H1 (cell line): ENCODE results near the gene RITA1. TPM values are rescaled to one million over a fixed set of nuclear protein-coding genes. Genes with fewer than 3 reads are reported as not detected.

Experiments
- CTCF ChIA-PET: fragments of 300-600 bp; sonication (Branson Sonifier 250); formaldehyde crosslinking; loops from one replicate; lab custom pipeline; 2021; ENCODE audit not compliant: partially characterized antibody; lab: Charles Lee
- POLR2A ChIA-PET: fragments of 300-600 bp; sonication (Branson Sonifier 250); formaldehyde crosslinking; loops from one replicate; lab custom pipeline; 2021; ENCODE audit warnings: inconsistent platforms; ENCODE audit not compliant: partially characterized antibody; lab: Charles Lee
- DNase-seq, 2 experiments: peaks; one replicate each; pipeline versions ENCODE4 v3.0.0 to v3.0.0-alpha.2; 2010 to 2022; ENCODE audit warnings: low spot score in 2 of 2, low read depth in 1 of 2, mixed read lengths in 1 of 2
- FAIRE-seq: peaks from 2 replicates; lab custom pipeline; 2011; peaks lifted over from hg19 to GRCh38; lab: Jason Lieb, UNC
- H2AFZ ChIP-seq: 2 replicates; pipeline ENCODE4 v1.8.1; 2012; ENCODE audit warnings: low read length, inconsistent platforms
- H2AK5ac ChIP-seq: 2 replicates; pipeline ENCODE4 v1.6.1; 2013; ENCODE audit warnings: low read depth, low read length
- H2BK120ac ChIP-seq: replicated peaks from 2 replicates; pipeline ENCODE3; 2013; ENCODE audit warnings: low read depth, low read length, inconsistent platforms
- H2BK12ac ChIP-seq: 2 replicates; pipeline ENCODE4 v1.6.1; 2013; ENCODE audit warnings: low read depth, low read length
- H2BK15ac ChIP-seq: 2 replicates; pipeline ENCODE4 v1.6.1; 2013; ENCODE audit warnings: low read length
- H2BK20ac ChIP-seq: 2 replicates; pipeline ENCODE4 v1.6.1; 2013; ENCODE audit warnings: low read length
- H2BK5ac ChIP-seq: 2 replicates; pipeline ENCODE4 v1.6.1; 2013; ENCODE audit warnings: low read depth, low read length
- H3K14ac ChIP-seq: 2 replicates; pipeline ENCODE4 v1.6.1; 2013; ENCODE audit warnings: inconsistent platforms; ENCODE audit not compliant: insufficient read length
- H3K18ac ChIP-seq: 2 replicates; pipeline ENCODE4 v1.6.1; 2013; ENCODE audit warnings: low read length; ENCODE audit errors: extremely low read depth
- H3K23ac ChIP-seq: 2 replicates; pipeline ENCODE4 v1.6.1; 2013; ENCODE audit warnings: inconsistent platforms; ENCODE audit not compliant: insufficient read length
- H3K23me2 ChIP-seq: 2 replicates; pipeline ENCODE4 v1.6.1; 2013; ENCODE audit warnings: low read depth, low read length
- H3K27ac ChIP-seq: 2 replicates; pipeline ENCODE4 v1.6.1; 2011; ENCODE audit warnings: low read depth, low read length, inconsistent platforms
- H3K27me3 ChIP-seq, 4 experiments: replicated peaks in 1 of 4; 1 replicate in 1 of 4; 2 replicates in 3 of 4; pipeline versions ENCODE4 v1.6.1 to v1.8.1; 2011 to 2013; ENCODE audit warnings: low read length in 3 of 4, mild to moderate bottlenecking in 3 of 4, inconsistent platforms in 2 of 4, mixed read lengths in 2 of 4, moderate library complexity in 1 of 4; ENCODE audit not compliant: control insufficient read depth in 3 of 4, insufficient read depth in 3 of 4; ENCODE audit errors: extremely low read depth in 1 of 4
- H3K36me3 ChIP-seq, 4 experiments: 2 replicates each; pipeline versions ENCODE4 v1.6.1 to v1.8.1; 2011 to 2013; ENCODE audit warnings: mild to moderate bottlenecking in 4 of 4, low read length in 3 of 4, moderate library complexity in 2 of 4, control low read depth in 1 of 4, inconsistent platforms in 1 of 4; ENCODE audit not compliant: insufficient read depth in 4 of 4, control insufficient read depth in 2 of 4
- H3K4ac ChIP-seq: replicated peaks from 2 replicates; pipeline ENCODE3; 2013; ENCODE audit warnings: low read length, low read depth, mixed read lengths, inconsistent platforms; ENCODE audit not compliant: insufficient read length
- H3K4me1 ChIP-seq, 4 experiments: replicated peaks in 1 of 4; 1 replicate in 1 of 4; 2 replicates in 3 of 4; pipeline versions ENCODE4 v1.6.1 to v1.8.1; 2011 to 2013; ENCODE audit warnings: low read length in 3 of 4, inconsistent platforms in 2 of 4, mixed read lengths in 1 of 4; ENCODE audit not compliant: insufficient read depth in 4 of 4, control insufficient read depth in 3 of 4
- H3K4me2 ChIP-seq, 2 experiments: 2 replicates each; pipeline versions ENCODE4 v1.6.1 to v1.8.1; 2011 to 2013; ENCODE audit warnings: low read depth in 2 of 2, low read length in 2 of 2, control low read depth in 1 of 2, inconsistent platforms in 1 of 2, mild to moderate bottlenecking in 1 of 2; ENCODE audit not compliant: insufficient read depth in 1 of 2
- H3K4me3 ChIP-seq, 4 experiments: fragments of 200-600, 300-600 bp in 1 of 4; sonication (generic), shearing (Covaris generic), sonication (Bioruptor Twin) in 1 of 4; 2 replicates each; pipeline versions ENCODE4 v1.5.1 to v1.8.1; 2011 to 2016; ENCODE audit warnings: low read length in 4 of 4, low read depth in 3 of 4, control low read depth in 2 of 4, inconsistent platforms in 2 of 4, mild to moderate bottlenecking in 2 of 4, mixed read lengths in 1 of 4, moderate library complexity in 1 of 4; ENCODE audit not compliant: insufficient read depth in 2 of 4; ENCODE audit errors: extremely low read depth in 1 of 4
- H3K56ac ChIP-seq: replicated peaks from 2 replicates; pipeline ENCODE3; 2013; ENCODE audit warnings: low read depth, mild to moderate bottlenecking, mixed read lengths, low read length, inconsistent platforms; ENCODE audit not compliant: insufficient read length
- H3K79me1 ChIP-seq: 2 replicates; pipeline ENCODE4 v1.6.1; 2013; ENCODE audit warnings: low read depth, low read length, control low read depth
- H3K79me2 ChIP-seq, 2 experiments: 2 replicates each; pipeline versions ENCODE4 v1.6.1 to v1.8.1; 2012 to 2013; ENCODE audit warnings: low read length in 2 of 2, mild to moderate bottlenecking in 2 of 2, inconsistent platforms in 1 of 2; ENCODE audit not compliant: insufficient read depth in 2 of 2, control insufficient read depth in 1 of 2
- H3K9ac ChIP-seq, 4 experiments: replicated peaks in 1 of 4; 1 replicate in 1 of 4; 2 replicates in 3 of 4; pipeline versions ENCODE4 v1.6.1 to v1.8.1; 2011 to 2013; ENCODE audit warnings: low read depth in 3 of 4, low read length in 3 of 4, control low read depth in 2 of 4, mild to moderate bottlenecking in 2 of 4, moderate library complexity in 2 of 4, inconsistent platforms in 1 of 4; ENCODE audit errors: extremely low read depth in 1 of 4
- H3K9me3 ChIP-seq, 2 experiments: 2 replicates each; pipeline versions ENCODE4 v1.6.1 to v1.8.1; 2012 to 2013; ENCODE audit warnings: mild to moderate bottlenecking in 2 of 2, moderate library complexity in 2 of 2, control low read depth in 1 of 2, inconsistent platforms in 1 of 2, low read depth in 1 of 2, low read length in 1 of 2, mixed read lengths in 1 of 2; ENCODE audit not compliant: insufficient read depth in 2 of 2
- H4K20me1 ChIP-seq, 2 experiments: replicated peaks in 1 of 2; 2 replicates each; pipeline versions ENCODE3 to v1.8.1; 2011 to 2013; ENCODE audit warnings: inconsistent platforms in 2 of 2, low read length in 2 of 2, mild to moderate bottlenecking in 1 of 2; ENCODE audit not compliant: insufficient read depth in 2 of 2, control insufficient read depth in 1 of 2
- H4K5ac ChIP-seq: 2 replicates; pipeline ENCODE4 v1.6.1; 2013; ENCODE audit warnings: low read length, low read depth, mixed read lengths, inconsistent platforms; ENCODE audit not compliant: insufficient read length
- H4K8ac ChIP-seq: 2 replicates; pipeline ENCODE4 v1.8.0; 2013; ENCODE audit warnings: mild to moderate bottlenecking, moderate library complexity, low read length, inconsistent platforms; ENCODE audit not compliant: insufficient read depth; ENCODE audit errors: extremely low read depth
- H4K91ac ChIP-seq: replicated peaks from 2 replicates; pipeline ENCODE3; 2013; ENCODE audit warnings: low read length, mixed read lengths, inconsistent platforms; ENCODE audit not compliant: insufficient read length
- CBX8 ChIP-seq: fragments of 300-800, 300-1000 bp; sonication (generic); IDR thresholded peaks from 2 replicates; pipeline ENCODE4 v1.7.1; 2016; ENCODE audit warnings: low read depth, low read length, borderline replicate concordance
- HDAC6 ChIP-seq: IDR thresholded peaks from one replicate; pipeline ENCODE4 v1.7.1; 2012; ENCODE audit warnings: low read depth, mild to moderate bottlenecking, inconsistent platforms, low read length, moderate library complexity
- JUN ChIP-seq: IDR thresholded peaks from 2 replicates; pipeline ENCODE4 v1.6.1; 2011; ENCODE audit warnings: low read depth, mild to moderate bottlenecking, improper control_type of control experiment, low read length
- RBBP5 ChIP-seq: IDR thresholded peaks from 2 replicates; pipeline ENCODE4 v1.7.1; 2012; ENCODE audit warnings: low read depth, mild to moderate bottlenecking, inconsistent platforms, low read length, moderate library complexity, borderline replicate concordance
- RNF2 ChIP-seq: fragments of 200-900, 300-1000 bp; sonication (generic); IDR thresholded peaks from 2 replicates; pipeline ENCODE4 v1.7.1; 2016; ENCODE audit warnings: borderline replicate concordance, low read depth, mild to moderate bottlenecking, antibody characterized with exemption, low read length; ENCODE audit not compliant: poor library complexity, severe bottlenecking; ENCODE audit errors: missing control alignments
- SAP30 ChIP-seq: fragments of 300-600 bp; sonication (generic); IDR thresholded peaks from 2 replicates; pipeline ENCODE4 v1.7.1; 2012; ENCODE audit warnings: low read length, moderate library complexity, mild to moderate bottlenecking, inconsistent platforms; ENCODE audit not compliant: insufficient read depth, insufficient replicate concordance
- SIX5 ChIP-seq: IDR thresholded peaks from 2 replicates; pipeline ENCODE4 v1.6.1; 2011; ENCODE audit warnings: mild to moderate bottlenecking, low read depth, low read length
- ZNF274 ChIP-seq: IDR thresholded peaks from 2 replicates; pipeline ENCODE4 v1.7.0; 2012; ENCODE audit warnings: low read length, borderline replicate concordance; ENCODE audit errors: extremely low read depth
- WGBS, 2 experiments: shearing (Covaris generic) in 1 of 2; methylation state at CpG; one replicate each; pipeline versions ENCODE4 v1.1.6 to v1.1.7; 2013 to 2015; ENCODE audit warnings: low lambda C conversion rate in 2 of 2, mixed read lengths in 2 of 2, inconsistent platforms in 1 of 2, low coverage in 1 of 2, missing lambda C conversion rate in 1 of 2; ENCODE audit not compliant: insufficient replicate concordance in 2 of 2, insufficient coverage in 1 of 2, insufficient read length in 1 of 2; ENCODE audit errors: extremely low coverage in 1 of 2, missing lambda C conversion rate in 1 of 2; 5-methylcytosine and 5-hydroxymethylcytosine counted together
- polyA plus RNA-seq, 7 experiments: library from polyadenylated mRNA; depleted of rRNA in 3 of 7; stranded (reverse) in 5 of 7; unstranded in 2 of 7; fragments of >200 nt in 5 of 7; fragments of 200-250 nt in 2 of 7; gene quantifications; 1 replicate in 5 of 7; 2 replicates in 1 of 7; 4 replicates in 1 of 7; pipeline versions ENCODE4 v1.2.1 to v1.2.3, GENCODE V29; 2011 to 2013; ENCODE audit warnings: missing spikeins in 2 of 7, mixed read lengths in 2 of 7
- total RNA-seq: library from RNA; stranded (reverse); fragmentation: NEBNext Ultra II Directional; extraction: Animal tissue kit (Norgen Biotek cat#: 25700); gene quantifications from 2 replicates; pipeline ENCODE4 v1.2.1, GENCODE V29; 2021

RITA1 gene
- total and polyA plus RNA-seq, 2 of the 8 experiments (the other 6 are each of a cell fraction or from before 2014, with no cell fraction given) = 24.1 to 25.8 TPM

DNA sequence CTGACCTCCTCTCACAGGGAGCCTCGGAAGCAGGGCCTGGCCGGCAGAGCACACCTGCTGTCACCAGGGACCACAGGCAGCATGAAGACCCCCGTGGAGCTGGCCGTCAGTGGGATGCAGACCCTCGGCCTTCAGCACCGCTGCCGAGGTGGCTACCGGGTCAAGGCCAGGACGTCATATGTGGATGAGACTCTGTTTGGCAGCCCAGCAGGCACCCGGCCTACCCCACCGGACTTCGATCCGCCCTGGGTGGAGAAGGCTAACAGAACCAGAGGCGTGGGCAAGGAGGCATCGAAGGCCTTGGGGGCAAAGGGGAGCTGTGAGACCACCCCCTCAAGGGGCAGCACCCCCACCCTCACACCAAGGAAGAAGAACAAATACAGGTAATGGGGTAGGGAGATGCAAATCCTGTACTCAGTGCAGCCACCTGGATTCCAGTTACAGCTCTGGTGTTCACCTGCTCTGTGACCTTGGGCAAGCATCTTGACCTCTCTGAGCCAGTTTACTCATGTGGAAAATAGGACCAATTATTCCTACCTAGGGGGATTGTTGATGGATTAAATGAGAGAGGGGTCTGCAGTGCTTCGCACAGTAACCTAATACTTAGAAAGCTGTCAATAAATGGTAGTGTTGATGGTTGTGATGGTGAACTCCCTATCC lies 1.3 kb downstream of the RITA1 start:
- no peak overlapping the region for H3K14ac ChIP-seq
- H2AK5ac ChIP-seq = no peak overlapping the region
- H3K4ac ChIP-seq = no peak overlapping the region
- H3K23me2 ChIP-seq = peaks cover 7% of the 10 kb centered on the region; the same call in 1 of the 2 replicates
- WGBS, 2 experiments = 91% methylated on average over 16 of the region's 16 CpGs; no CpG with 5 or more reads in 1 of the 2 experiments
- H2BK120ac ChIP-seq = no peak overlapping the region
- ChIA-PET CTCF (interaction anchor here (1.0 to 1.9 kb wide), 5 partner anchors 8 to 137 kb away, joined by 3 to 8 read pairs (median 4); no protein-coding TSS in a partner anchor), POLR2A (interaction anchor here (0.6 to 5.1 kb wide), 11 partner anchors 10 to 235 kb away, joined by 3 to 30 read pairs (median 4); partner anchors contain the start of genes SDSL and TPCN1)
- H3K9me3 ChIP-seq = no peaks in the 10 kb centered on the region
- no peak overlapping the region; the same call in 1 of the 2 replicates for H4K8ac ChIP-seq
- H3K79me1 ChIP-seq = peaks cover 13% of the 10 kb centered on the region
- peaks cover 2 to 12% of the 10 kb centered on the region in 2 experiments for H4K20me1 ChIP-seq
- no peak overlapping the region for H4K5ac ChIP-seq
- H4K91ac ChIP-seq = no peak overlapping the region
- no peak overlapping the region for H2BK12ac ChIP-seq
- no peak overlapping the region for H3K23ac ChIP-seq
- no peak overlapping the region for H3K56ac ChIP-seq
- FAIRE-seq = no peak
- H2BK15ac ChIP-seq = no peak overlapping the region
- no peak for DNase-seq
- no peak overlapping the region for H2AFZ ChIP-seq
- peak overlapping the region; percentile 63 to 72; a peak in 3 of 4 replicates for H3K4me2 ChIP-seq
- H3K79me2 ChIP-seq = peaks cover 9 to 44% of the 10 kb centered on the region in 2 experiments; a peak in 3 of 4 replicates
- H2BK20ac ChIP-seq = no peak overlapping the region
- no peak overlapping the region for H2BK5ac ChIP-seq
- no peak overlapping the region for H3K18ac ChIP-seq
- no peaks in the 10 kb centered on the region for H3K27me3 ChIP-seq
- peak overlapping the region in 2 of 4 experiments; percentile 80 to 90; a peak in 4 of 8 replicates for H3K4me3 ChIP-seq
- no peak overlapping the region; a peak in 1 of 7 replicates for H3K9ac ChIP-seq
- H3K27ac ChIP-seq = no peak overlapping the region
- peaks cover 0 to 6% (median 3%) of the 10 kb centered on the region in 4 experiments; a peak in 4 of 7 replicates for H3K4me1 ChIP-seq
- peaks cover 0 to 13% (median 6%) of the 10 kb centered on the region in 4 experiments; a peak in 6 of 8 replicates for H3K36me3 ChIP-seq
- no peak for TF ChIP-seq SIX5
- TF ChIP-seq RBBP5 = no peak
- TF ChIP-seq ZNF274 = no peak
- TF ChIP-seq RNF2 = no peak
- TF ChIP-seq CBX8 = no peak
- TF ChIP-seq JUN = no peak
- no peak for TF ChIP-seq HDAC6
- TF ChIP-seq SAP30 = no peak
